Breast epithelium (tissue), 3 donors: ENCODE measurements around the gene SIK3.

Experiments used
- POLR2AphosphoS5 ChIP-seq, 3 donors: sonication (generic); formaldehyde crosslinking; IDR thresholded peaks; one replicate each; pipeline ENCODE4 v1.6.1; 2017; ENCODE audit warnings: antibody characterized with exemption in 3 of 3
- TF ChIP-seq, protein P1 (sequence below), 3 donors: fragments of 450-650 bp; IDR thresholded peaks; one replicate each; pipeline ENCODE4 v1.5.1; 2016 to 2017; ENCODE audit warnings: antibody characterized with exemption in 3 of 3, mild to moderate bottlenecking in 3 of 3, moderate library complexity in 3 of 3

DNA sequence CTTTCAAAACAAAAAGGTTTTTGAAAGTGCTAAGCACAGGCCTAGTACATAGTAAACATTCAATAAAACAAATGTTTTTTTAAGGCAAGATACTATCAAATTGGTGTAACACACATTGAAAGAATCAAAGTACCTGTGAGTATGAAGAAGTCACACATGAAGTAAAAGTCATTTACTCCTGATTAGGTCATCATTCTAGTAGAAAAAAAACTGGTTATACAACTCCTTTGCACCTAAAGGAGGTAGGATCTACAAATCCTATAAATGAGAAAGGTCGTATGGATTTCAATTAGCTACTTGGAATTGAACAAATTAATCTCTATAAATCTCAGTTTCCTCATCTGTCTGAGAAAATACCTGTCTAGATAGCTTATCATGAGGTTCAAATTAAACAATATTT is 80.8 kb downstream of the SIK3 start:
- TF ChIP-seq, protein P1, sequence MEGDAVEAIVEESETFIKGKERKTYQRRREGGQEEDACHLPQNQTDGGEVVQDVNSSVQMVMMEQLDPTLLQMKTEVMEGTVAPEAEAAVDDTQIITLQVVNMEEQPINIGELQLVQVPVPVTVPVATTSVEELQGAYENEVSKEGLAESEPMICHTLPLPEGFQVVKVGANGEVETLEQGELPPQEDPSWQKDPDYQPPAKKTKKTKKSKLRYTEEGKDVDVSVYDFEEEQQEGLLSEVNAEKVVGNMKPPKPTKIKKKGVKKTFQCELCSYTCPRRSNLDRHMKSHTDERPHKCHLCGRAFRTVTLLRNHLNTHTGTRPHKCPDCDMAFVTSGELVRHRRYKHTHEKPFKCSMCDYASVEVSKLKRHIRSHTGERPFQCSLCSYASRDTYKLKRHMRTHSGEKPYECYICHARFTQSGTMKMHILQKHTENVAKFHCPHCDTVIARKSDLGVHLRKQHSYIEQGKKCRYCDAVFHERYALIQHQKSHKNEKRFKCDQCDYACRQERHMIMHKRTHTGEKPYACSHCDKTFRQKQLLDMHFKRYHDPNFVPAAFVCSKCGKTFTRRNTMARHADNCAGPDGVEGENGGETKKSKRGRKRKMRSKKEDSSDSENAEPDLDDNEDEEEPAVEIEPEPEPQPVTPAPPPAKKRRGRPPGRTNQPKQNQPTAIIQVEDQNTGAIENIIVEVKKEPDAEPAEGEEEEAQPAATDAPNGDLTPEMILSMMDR (IDR thresholded peaks at IDR 0.05): no peak
- TF ChIP-seq POLR2AphosphoS5 (IDR thresholded peaks at IDR 0.05): no peak
